IMR-90 (cell line): ENCODE data around the gene POLR3E.

Experiments used
- CEBPB ChIP-seq: IDR thresholded peaks from 2 replicates; pipeline ENCODE4 v1.6.1; 2012; ENCODE audit warnings: low read depth, low read length, improper control_type of control experiment
- MAZ ChIP-seq: IDR thresholded peaks from 2 replicates; pipeline ENCODE4 v1.6.1; 2012; ENCODE audit warnings: low read depth, mild to moderate bottlenecking, low read length, improper control_type of control experiment, moderate library complexity, borderline replicate concordance
- POLR2A ChIP-seq: IDR thresholded peaks from 2 replicates; pipeline ENCODE4 v1.6.1; 2012; ENCODE audit warnings: mild to moderate bottlenecking, low read depth, low read length
- RAD21 ChIP-seq: IDR thresholded peaks from 2 replicates; pipeline ENCODE4 v1.6.1; 2012; ENCODE audit warnings: low read length, improper control_type of control experiment
- RFX5 ChIP-seq: IDR thresholded peaks from 2 replicates; pipeline ENCODE4 v1.8.0; 2012; ENCODE audit warnings: low read depth, mild to moderate bottlenecking, low read length, moderate library complexity
- TF ChIP-seq, protein P1 (sequence below): conservative IDR thresholded peaks from 2 replicates; pipeline ENCODE4 v1.5.1; 2012; ENCODE audit warnings: mild to moderate bottlenecking, low read depth, low read length, improper control_type of control experiment

GRCh38 chr16:22291860-22292318, 5.3 kb upstream of the POLR3E start:
- TF ChIP-seq, protein P1, sequence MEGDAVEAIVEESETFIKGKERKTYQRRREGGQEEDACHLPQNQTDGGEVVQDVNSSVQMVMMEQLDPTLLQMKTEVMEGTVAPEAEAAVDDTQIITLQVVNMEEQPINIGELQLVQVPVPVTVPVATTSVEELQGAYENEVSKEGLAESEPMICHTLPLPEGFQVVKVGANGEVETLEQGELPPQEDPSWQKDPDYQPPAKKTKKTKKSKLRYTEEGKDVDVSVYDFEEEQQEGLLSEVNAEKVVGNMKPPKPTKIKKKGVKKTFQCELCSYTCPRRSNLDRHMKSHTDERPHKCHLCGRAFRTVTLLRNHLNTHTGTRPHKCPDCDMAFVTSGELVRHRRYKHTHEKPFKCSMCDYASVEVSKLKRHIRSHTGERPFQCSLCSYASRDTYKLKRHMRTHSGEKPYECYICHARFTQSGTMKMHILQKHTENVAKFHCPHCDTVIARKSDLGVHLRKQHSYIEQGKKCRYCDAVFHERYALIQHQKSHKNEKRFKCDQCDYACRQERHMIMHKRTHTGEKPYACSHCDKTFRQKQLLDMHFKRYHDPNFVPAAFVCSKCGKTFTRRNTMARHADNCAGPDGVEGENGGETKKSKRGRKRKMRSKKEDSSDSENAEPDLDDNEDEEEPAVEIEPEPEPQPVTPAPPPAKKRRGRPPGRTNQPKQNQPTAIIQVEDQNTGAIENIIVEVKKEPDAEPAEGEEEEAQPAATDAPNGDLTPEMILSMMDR, result no peak
- peak; percentile 85 for TF ChIP-seq CEBPB
- no peak for TF ChIP-seq RAD21
- no peak for TF ChIP-seq POLR2A
- no peak for TF ChIP-seq RFX5
- no peak for TF ChIP-seq MAZ
